ENCODE results near the gene TAF1C. TPM values are rescaled to one million over a fixed set of nuclear protein-coding genes. Genes with fewer than 3 reads are reported as not detected.

TAF1C gene
- total RNA-seq, 3 donors from 2014 or later (not counting 1 experiment from before 2014, with no cell fraction given) = 89.0 to 97.7 (median 91.9) TPM

GRCh38 chr16:84132527-84133285 is 54.2 kb downstream of the TAF1C start:
- Mint-ChIP-seq H3K9me3 (no peaks in the 10 kb centered on the region), H3K4me1 (peaks cover 4 to 6% of the 10 kb centered on the region in 2 donors), H3K27ac (no peak overlapping the region), H3K36me3 (no peaks in the 10 kb centered on the region), H3K27me3 (ENCODE audit: low read depth in 2 of 2) (no peaks in the 10 kb centered on the region), H3K4me3 (no peak overlapping the region)
- no peaks in the 10 kb centered on the region for H3K27me3 ChIP-seq (ENCODE audit: control insufficient read depth, insufficient read depth, low read length)
- peaks cover 12% of the 10 kb centered on the region for H3K36me3 ChIP-seq (ENCODE audit: control insufficient read depth, insufficient read depth, low read length)
- 95% methylated on average over 6 of the region's 7 CpGs for WGBS (ENCODE audit: insufficient coverage)
- ATAC-seq = no peak
- no peak overlapping the region for H3K27ac ChIP-seq (ENCODE audit: low read length)
- no peak for DNase-seq
- intact Hi-C loops (cut with micrococcal nuclease) = no loop called here
- no peaks in the 10 kb centered on the region for H3K4me1 ChIP-seq (ENCODE audit: control insufficient read depth, insufficient read depth, low read length)
- H3K9me3 ChIP-seq (ENCODE audit: control insufficient read depth, insufficient read depth, low read length) = no peaks in the 10 kb centered on the region
- no peak overlapping the region for H3K4me3 ChIP-seq (ENCODE audit: low read length)
- TF ChIP-seq CTCF (IDR thresholded peaks at IDR 0.05) = no peak

GRCh38 chr16:84131117-84131516 is 55.7 kb downstream of the TAF1C start:
- Mint-ChIP-seq H3K4me1 (peaks cover 0 to 4% of the 10 kb centered on the region in 2 donors), H3K27me3 (ENCODE audit: low read depth in 2 of 2) (no peaks in the 10 kb centered on the region), H3K9me3 (no peaks in the 10 kb centered on the region), H3K27ac (no peak overlapping the region), H3K4me3 (no peak overlapping the region), H3K36me3 (no peaks in the 10 kb centered on the region)
- DNase-seq (no peak), ATAC-seq (no peak)
- no peaks in the 10 kb centered on the region for H3K4me1 ChIP-seq (ENCODE audit: control insufficient read depth, insufficient read depth, low read length)
- no peak overlapping the region for H3K27ac ChIP-seq (ENCODE audit: low read length)
- no peak for TF ChIP-seq CTCF (IDR thresholded peaks at IDR 0.05)
- no peaks in the 10 kb centered on the region for H3K27me3 ChIP-seq (ENCODE audit: control insufficient read depth, insufficient read depth, low read length)
- intact Hi-C loops (cut with micrococcal nuclease) = no loop called here
- no peak overlapping the region for H3K4me3 ChIP-seq (ENCODE audit: low read length)
- 94% methylated on average over 5 of the region's 5 CpGs for WGBS (ENCODE audit: insufficient coverage)
- H3K9me3 ChIP-seq (ENCODE audit: control insufficient read depth, insufficient read depth, low read length) = no peaks in the 10 kb centered on the region
- H3K36me3 ChIP-seq (ENCODE audit: control insufficient read depth, insufficient read depth, low read length) = peaks cover 12% of the 10 kb centered on the region

Other genes with a start within 250 kb of the TAF1C start
- gene OSGIN1, start 233.8 kb downstream of the TAF1C start, total RNA-seq = 1 to 10 TPM; 3.9 to 4.1 (median 4.0) TPM
- under 1 TPM in 1 of 3 donors, not detected in 2; 0.75 TPM for gene NECAB2, start 218.8 kb downstream of the TAF1C start, total RNA-seq
- gene SLC38A8, start 144.3 kb downstream of the TAF1C start, total RNA-seq = not detected
- 100 to 1,000 TPM in 2 of 3 donors, 10 to 100 TPM in 1; 85.2 to 124 (median 113) TPM for gene MBTPS1, start 70.1 kb downstream of the TAF1C start, total RNA-seq
- 10 to 100 TPM; 11.2 to 15.3 (median 13.5) TPM for gene HSDL1, start 41.9 kb downstream of the TAF1C start, total RNA-seq
- gene DNAAF1, start 41.7 kb downstream of the TAF1C start, total RNA-seq = 1 to 10 TPM in 1 of 3 donors, under 1 TPM in 2; 0.43 to 2.9 (median 0.95) TPM
- not detected for gene ADAD2, start 4.1 kb upstream of the TAF1C start, total RNA-seq
- gene KCNG4, start 53.0 kb upstream of the TAF1C start, total RNA-seq = not detected
- gene WFDC1, start 107.8 kb upstream of the TAF1C start, total RNA-seq = not detected
- gene ATP2C2, start 181.5 kb upstream of the TAF1C start, total RNA-seq = not detected

All from natural killer cell (primary cell).